HepG2 (cell line): ENCODE data around the gene C17orf58. TPM values are rescaled to one million over a fixed set of nuclear protein-coding genes. Genes with fewer than 3 reads are reported as not detected.

Source experiments
- AGO2 ChIP-seq: fragments of 200-400 bp; formaldehyde crosslinking; optimal IDR thresholded peaks from 2 replicates; pipeline ENCODE3; 2017; ENCODE audit warnings: mild to moderate bottlenecking, low read depth, low read length, moderate library complexity
- DZIP1 ChIP-seq: sonication (generic); formaldehyde crosslinking; IDR thresholded peaks from 2 replicates; pipeline ENCODE4 v1.5.0; 2020; ENCODE audit warnings: mild to moderate bottlenecking, missing genetic modification reagents
- IKZF4 ChIP-seq: sonication (generic); formaldehyde crosslinking; IDR thresholded peaks from 2 replicates; pipeline ENCODE4 v1.5.1; 2020; ENCODE audit warnings: borderline replicate concordance, mild to moderate bottlenecking, low read depth, missing genetic modification reagents; ENCODE audit errors: not compliant biosample characterization
- NCOR1 ChIP-seq: fragments of 200-600 bp; sonication (generic); IDR thresholded peaks from 2 replicates; pipeline ENCODE4 v1.7.0; 2017; ENCODE audit warnings: antibody characterized with exemption, low read length, borderline replicate concordance
- PREB ChIP-seq: sonication (generic); formaldehyde crosslinking; IDR thresholded peaks from 2 replicates; pipeline ENCODE4 v1.4.0; 2020; ENCODE audit warnings: missing genetic modification reagents
- RFXANK ChIP-seq: IDR thresholded peaks from 2 replicates; pipeline ENCODE4 v1.6.1; 2016
- ZNF10 ChIP-seq: sonication (generic); formaldehyde crosslinking; IDR thresholded peaks from 2 replicates; pipeline ENCODE4 v1.4.0; 2020; ENCODE audit warnings: mild to moderate bottlenecking, low read depth, missing genetic modification reagents, borderline replicate concordance
- ZNF207 ChIP-seq: fragments of 450-650 bp; IDR thresholded peaks from 2 replicates; pipeline ENCODE4 v1.6.1; 2016; ENCODE audit warnings: antibody characterized with exemption, borderline replicate concordance
- ZNF282 ChIP-seq: fragments of 450-650 bp; IDR thresholded peaks from 2 replicates; pipeline ENCODE4 v1.6.1; 2018; ENCODE audit not compliant: partially characterized antibody
- ZNF609 ChIP-seq: sonication (generic); formaldehyde crosslinking; IDR thresholded peaks from 2 replicates; pipeline ENCODE4 v1.4.0; 2020; ENCODE audit warnings: mild to moderate bottlenecking, missing genetic modification reagents, borderline replicate concordance
- ZSCAN12 ChIP-seq: sonication (generic); formaldehyde crosslinking; IDR thresholded peaks from 2 replicates; pipeline ENCODE4 v1.9.0; 2021; ENCODE audit warnings: mild to moderate bottlenecking, missing genetic modification reagents
- polyA plus RNA-seq, 8 experiments: library from polyadenylated mRNA; depleted of rRNA in 3 of 8; stranded (reverse) in 7 of 8; unstranded in 1 of 8; fragments of >200 nt; fragmentation: Illumina TruSeq in 4 of 8; extraction: Trizol in 4 of 8; gene quantifications; 2 replicates each; pipeline versions ENCODE4 v1.2.1 to v1.2.3, GENCODE V29; 2011 to 2016; ENCODE audit warnings: low read depth in 4 of 8, missing spikeins in 1 of 8, mixed read lengths in 1 of 8; ENCODE audit not compliant: insufficient read depth in 1 of 8
- total RNA-seq, 5 experiments: library from RNA; depleted of rRNA; stranded (reverse); fragments of >200 nt; fragmentation: Illumina TruSeq; extraction: Trizol; gene quantifications; 2 replicates each; pipeline ENCODE4 v1.2.3, GENCODE V29; 2016; ENCODE audit warnings: low read depth in 1 of 5
- TF ChIP-seq, protein P1 (sequence below): sonication (generic); formaldehyde crosslinking; IDR thresholded peaks from 2 replicates; pipeline ENCODE4 v1.9.0; 2021; ENCODE audit warnings: mild to moderate bottlenecking, missing genetic modification reagents

The C17orf58 gene
- total and polyA plus RNA-seq, 2 of the 13 experiments (the other 11 are each of a cell fraction or from before 2014, with no cell fraction given): 15.6 to 15.8 TPM

DNA sequence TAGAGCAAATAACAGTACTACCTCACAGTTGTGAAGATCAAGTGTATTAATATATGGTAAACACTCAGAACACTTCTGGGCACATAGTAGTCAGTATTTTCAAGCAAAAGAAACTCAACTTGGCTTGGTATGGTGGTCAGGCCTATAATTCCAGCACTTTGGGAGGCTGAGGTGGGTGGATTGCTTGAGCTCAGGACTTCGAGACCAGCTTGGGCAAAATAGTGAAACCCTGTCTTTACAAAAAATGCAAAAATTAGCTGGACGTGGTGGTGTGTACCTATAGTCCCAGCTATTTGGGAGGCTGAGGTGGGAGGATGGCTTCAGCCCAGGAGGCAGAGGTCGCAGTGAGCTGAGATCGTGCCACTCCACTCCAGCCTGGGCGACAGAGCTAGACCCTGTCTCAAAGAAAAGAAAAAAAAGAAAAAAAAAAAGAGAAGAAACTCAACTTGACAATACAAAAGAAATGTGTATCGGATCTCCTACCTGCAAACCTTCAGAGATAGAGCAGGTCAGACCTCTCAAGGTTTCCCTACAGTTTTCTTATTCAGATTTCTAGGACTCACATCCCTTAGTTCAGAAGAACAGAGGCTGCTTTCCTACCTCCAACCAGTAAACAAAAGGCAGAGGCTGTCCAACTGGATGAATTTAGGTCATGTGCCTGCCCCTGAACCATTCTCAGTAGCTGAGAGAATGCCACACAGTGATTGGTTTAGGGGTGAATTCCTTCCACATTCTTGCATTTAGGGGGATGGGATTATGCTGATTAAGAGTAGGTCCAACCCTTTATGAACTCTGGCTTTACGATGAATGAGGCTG, 37.6 kb upstream of the C17orf58 start (continued):
- TF ChIP-seq ZNF609 (CRISPR knock-in tag) (no peak), IKZF4 (CRISPR knock-in tag) (no peak), ZNF10 (CRISPR knock-in tag) (no peak), ZSCAN12 (CRISPR knock-in tag) (no peak), AGO2 (no peak), RFXANK (CRISPR knock-in tag) (no peak), PREB (CRISPR knock-in tag) (no peak), DZIP1 (CRISPR knock-in tag) (no peak), ZNF207 (no peak), ZNF282 (no peak), NCOR1 (no peak; the same call in 1 of the 2 replicates)
- TF ChIP-seq, protein P1, sequence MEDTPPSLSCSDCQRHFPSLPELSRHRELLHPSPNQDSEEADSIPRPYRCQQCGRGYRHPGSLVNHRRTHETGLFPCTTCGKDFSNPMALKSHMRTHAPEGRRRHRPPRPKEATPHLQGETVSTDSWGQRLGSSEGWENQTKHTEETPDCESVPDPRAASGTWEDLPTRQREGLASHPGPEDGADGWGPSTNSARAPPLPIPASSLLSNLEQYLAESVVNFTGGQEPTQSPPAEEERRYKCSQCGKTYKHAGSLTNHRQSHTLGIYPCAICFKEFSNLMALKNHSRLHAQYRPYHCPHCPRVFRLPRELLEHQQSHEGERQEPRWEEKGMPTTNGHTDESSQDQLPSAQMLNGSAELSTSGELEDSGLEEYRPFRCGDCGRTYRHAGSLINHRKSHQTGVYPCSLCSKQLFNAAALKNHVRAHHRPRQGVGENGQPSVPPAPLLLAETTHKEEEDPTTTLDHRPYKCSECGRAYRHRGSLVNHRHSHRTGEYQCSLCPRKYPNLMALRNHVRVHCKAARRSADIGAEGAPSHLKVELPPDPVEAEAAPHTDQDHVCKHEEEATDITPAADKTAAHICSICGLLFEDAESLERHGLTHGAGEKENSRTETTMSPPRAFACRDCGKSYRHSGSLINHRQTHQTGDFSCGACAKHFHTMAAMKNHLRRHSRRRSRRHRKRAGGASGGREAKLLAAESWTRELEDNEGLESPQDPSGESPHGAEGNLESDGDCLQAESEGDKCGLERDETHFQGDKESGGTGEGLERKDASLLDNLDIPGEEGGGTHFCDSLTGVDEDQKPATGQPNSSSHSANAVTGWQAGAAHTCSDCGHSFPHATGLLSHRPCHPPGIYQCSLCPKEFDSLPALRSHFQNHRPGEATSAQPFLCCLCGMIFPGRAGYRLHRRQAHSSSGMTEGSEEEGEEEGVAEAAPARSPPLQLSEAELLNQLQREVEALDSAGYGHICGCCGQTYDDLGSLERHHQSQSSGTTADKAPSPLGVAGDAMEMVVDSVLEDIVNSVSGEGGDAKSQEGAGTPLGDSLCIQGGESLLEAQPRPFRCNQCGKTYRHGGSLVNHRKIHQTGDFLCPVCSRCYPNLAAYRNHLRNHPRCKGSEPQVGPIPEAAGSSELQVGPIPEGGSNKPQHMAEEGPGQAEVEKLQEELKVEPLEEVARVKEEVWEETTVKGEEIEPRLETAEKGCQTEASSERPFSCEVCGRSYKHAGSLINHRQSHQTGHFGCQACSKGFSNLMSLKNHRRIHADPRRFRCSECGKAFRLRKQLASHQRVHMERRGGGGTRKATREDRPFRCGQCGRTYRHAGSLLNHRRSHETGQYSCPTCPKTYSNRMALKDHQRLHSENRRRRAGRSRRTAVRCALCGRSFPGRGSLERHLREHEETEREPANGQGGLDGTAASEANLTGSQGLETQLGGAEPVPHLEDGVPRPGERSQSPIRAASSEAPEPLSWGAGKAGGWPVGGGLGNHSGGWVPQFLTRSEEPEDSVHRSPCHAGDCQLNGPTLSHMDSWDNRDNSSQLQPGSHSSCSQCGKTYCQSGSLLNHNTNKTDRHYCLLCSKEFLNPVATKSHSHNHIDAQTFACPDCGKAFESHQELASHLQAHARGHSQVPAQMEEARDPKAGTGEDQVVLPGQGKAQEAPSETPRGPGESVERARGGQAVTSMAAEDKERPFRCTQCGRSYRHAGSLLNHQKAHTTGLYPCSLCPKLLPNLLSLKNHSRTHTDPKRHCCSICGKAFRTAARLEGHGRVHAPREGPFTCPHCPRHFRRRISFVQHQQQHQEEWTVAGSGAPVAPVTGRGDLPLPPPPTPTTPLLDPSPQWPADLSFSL: no peak
